Suprapubic skin (tissue), 3 donors: Measurements from ENCODE around the gene SPRED2.

Experiments
- CTCF ChIP-seq, 2 donors: fragments of 200-600 bp in 1 of 2; fragments of 450-650 bp in 1 of 2; sonication (generic) in 1 of 2; IDR thresholded peaks; one replicate each; pipeline ENCODE4 v1.5.1; 2016 to 2019; ENCODE audit warnings: antibody characterized with exemption in 2 of 2, mild to moderate bottlenecking in 1 of 2, moderate library complexity in 1 of 2
- EP300 ChIP-seq: sonication (generic); formaldehyde crosslinking; IDR thresholded peaks from one replicate; pipeline ENCODE4 v1.6.1; 2017; ENCODE audit warnings: antibody characterized with exemption
- POLR2A ChIP-seq, 2 donors: fragments of 450-650 bp; IDR thresholded peaks; one replicate each; pipeline ENCODE4 v1.6.1; 2017; ENCODE audit warnings: antibody characterized with exemption in 2 of 2, mild to moderate bottlenecking in 2 of 2, moderate library complexity in 2 of 2

- TF ChIP-seq CTCF (IDR thresholded peaks at IDR 0.05), result no peak
- no peak for TF ChIP-seq EP300
- no peak for TF ChIP-seq POLR2A (IDR thresholded peaks at IDR 0.05)
Observed at GRCh38 chr2:65481961-65482360, 49.6 kb upstream of the SPRED2 start.
